Endothelial cell of umbilical vein (primary cell): ENCODE results near the gene KCNQ2. TPM values are rescaled to one million over a fixed set of nuclear protein-coding genes. Genes with fewer than 3 reads are reported as not detected.

ENCODE experiments used
- BruUV-seq: library from RNA; stranded (reverse); fragments of 400-500 nt; replicated peaks from 2 replicates; lab custom pipeline; 2021; lab: Mats Ljungman, UMichigan
- CTCF ChIA-PET: fragments of 300-600, 350-600 bp; sonication (Branson Sonifier 250); formaldehyde crosslinking; loops from one replicate; lab custom pipeline; 2021; ENCODE audit warnings: antibody characterized with exemption, inconsistent platforms; lab: Charles Lee
- POLR2A ChIA-PET: fragments of 300-600, 350-600 bp; sonication (Branson Sonifier 250); formaldehyde crosslinking; loops from one replicate; lab custom pipeline; 2021; ENCODE audit warnings: antibody characterized with exemption, inconsistent platforms; lab: Charles Lee
- DNase-seq: peaks from one replicate; pipeline ENCODE4 v3.0.0-alpha.2; 2011; ENCODE audit warnings: low read depth, low spot score
- FAIRE-seq: peaks from 2 replicates; lab custom pipeline; 2011; peaks lifted over from hg19 to GRCh38; lab: Jason Lieb, UNC
- H2AFZ ChIP-seq: 2 replicates; pipeline ENCODE4 v1.6.0; 2012; ENCODE audit warnings: low read depth, low read length, control low read depth, inconsistent platforms
- H3K27ac ChIP-seq: 2 replicates; pipeline ENCODE4 v1.5.1; 2011; ENCODE audit warnings: low read depth, mild to moderate bottlenecking, control low read depth, low read length, moderate library complexity; ENCODE audit not compliant: insufficient read depth
- H3K27me3 ChIP-seq, 2 experiments: 2 replicates each; pipeline versions ENCODE4 v1.6.0 to v1.6.1; 2011; ENCODE audit warnings: low read length in 2 of 2, mixed read lengths in 1 of 2; ENCODE audit not compliant: control insufficient read depth in 2 of 2, insufficient read depth in 2 of 2
- H3K36me3 ChIP-seq, 2 experiments: 2 replicates in 1 of 2; 3 replicates in 1 of 2; pipeline ENCODE4 v1.5.1; 2011; ENCODE audit warnings: low read length in 2 of 2, mild to moderate bottlenecking in 1 of 2, moderate library complexity in 1 of 2; ENCODE audit not compliant: control insufficient read depth in 2 of 2, insufficient read depth in 2 of 2; ENCODE audit errors: extremely low read depth in 1 of 2
- H3K4me1 ChIP-seq: 3 replicates; pipeline ENCODE4 v1.5.1; 2011; ENCODE audit warnings: mild to moderate bottlenecking, low read length; ENCODE audit not compliant: control insufficient read depth, insufficient read depth; ENCODE audit errors: extremely low read depth
- H3K4me2 ChIP-seq: 2 replicates; pipeline ENCODE4 v1.6.1; 2011; ENCODE audit warnings: low read length, control low read depth, mixed read lengths; ENCODE audit not compliant: insufficient read depth
- H3K4me3 ChIP-seq, 3 experiments: fragments of 200-600 bp in 1 of 3; sonication (generic), shearing (Covaris generic) in 1 of 3; replicated peaks in 1 of 3; 2 replicates each; pipeline ENCODE4 v1.5.1; 2011 to 2016; ENCODE audit warnings: control low read depth in 3 of 3, low read length in 3 of 3, mild to moderate bottlenecking in 2 of 3, inconsistent platforms in 1 of 3, low read depth in 1 of 3, moderate library complexity in 1 of 3; ENCODE audit not compliant: insufficient read depth in 1 of 3
- H3K79me2 ChIP-seq: 2 replicates; pipeline ENCODE4 v1.6.0; 2012; ENCODE audit warnings: low read length, inconsistent platforms; ENCODE audit not compliant: control insufficient read depth, insufficient read depth
- H3K9ac ChIP-seq: replicated peaks from 2 replicates; pipeline ENCODE3; 2011; ENCODE audit warnings: low read length, control low read depth; ENCODE audit not compliant: insufficient read depth; ENCODE audit errors: extremely low read depth
- H3K9me1 ChIP-seq: replicated peaks from 3 replicates; pipeline ENCODE4 v1.6.0; 2011; ENCODE audit warnings: mild to moderate bottlenecking, low read length; ENCODE audit not compliant: control insufficient read depth, insufficient read depth; ENCODE audit errors: extremely low read depth
- H3K9me3 ChIP-seq: replicated peaks from 2 replicates; pipeline ENCODE4 v1.5.1; 2012; ENCODE audit warnings: low read length, inconsistent platforms; ENCODE audit not compliant: control insufficient read depth, insufficient read depth
- H4K20me1 ChIP-seq: replicated peaks from 2 replicates; pipeline ENCODE3; 2011; ENCODE audit warnings: mild to moderate bottlenecking, low read length; ENCODE audit not compliant: control insufficient read depth, insufficient read depth; ENCODE audit errors: extremely low read depth
- CTCF ChIP-seq, 2 donors: IDR thresholded peaks; 1 replicate in 1 of 2; 2 replicates in 1 of 2; pipeline ENCODE4 v1.5.1; 2011; ENCODE audit warnings: low read length in 2 of 2, mild to moderate bottlenecking in 2 of 2, moderate library complexity in 2 of 2, control low read depth in 1 of 2, inconsistent platforms in 1 of 2, low read depth in 1 of 2; ENCODE audit not compliant: insufficient read depth in 1 of 2; ENCODE audit errors: extremely low read depth in 1 of 2
- EZH2 ChIP-seq: IDR thresholded peaks from 2 replicates; pipeline ENCODE4 v1.6.1; 2012; ENCODE audit warnings: borderline replicate concordance, low read depth, mild to moderate bottlenecking, moderate library complexity, low read length, inconsistent platforms; ENCODE audit not compliant: severe bottlenecking
- FOS ChIP-seq: IDR thresholded peaks from 2 replicates; pipeline ENCODE4 v1.6.1; 2011; ENCODE audit warnings: mild to moderate bottlenecking, low read length, moderate library complexity, borderline replicate concordance; ENCODE audit not compliant: insufficient read depth
- GATA2 ChIP-seq: IDR thresholded peaks from 2 replicates; pipeline ENCODE4 v1.7.0; 2011; ENCODE audit warnings: low read depth, mild to moderate bottlenecking, moderate library complexity, mixed read lengths, low read length; ENCODE audit not compliant: insufficient read length, insufficient read depth
- JUN ChIP-seq: IDR thresholded peaks from 2 replicates; pipeline ENCODE4 v1.6.1; 2011; ENCODE audit warnings: borderline replicate concordance, low read depth; ENCODE audit not compliant: insufficient read length, insufficient read depth
- MAX ChIP-seq: IDR thresholded peaks from 2 replicates; pipeline ENCODE4 v1.6.1; 2011; ENCODE audit not compliant: insufficient read depth, insufficient read length
- MYC ChIP-seq: IDR thresholded peaks from one replicate; pipeline ENCODE4 v1.6.1; 2011; ENCODE audit warnings: mild to moderate bottlenecking, low read depth, low read length
- POLR2A ChIP-seq: IDR thresholded peaks from 2 replicates; pipeline ENCODE4 v1.6.1; 2012; ENCODE audit warnings: low read depth, mild to moderate bottlenecking, control low read depth, low read length
- POLR2AphosphoS5 ChIP-seq: IDR thresholded peaks from 2 replicates; pipeline ENCODE4 v1.6.1; 2012; ENCODE audit warnings: low read depth, mild to moderate bottlenecking, control low read depth, low read length, moderate library complexity; ENCODE audit not compliant: insufficient read depth
- dilution Hi-C: fragments of 300-500 bp; cut with MboI; formaldehyde crosslinking; loops from one replicate; pipeline ENCODE4 v1.15.0; 2019; ENCODE audit warnings: low sequenced_read_pairs; ENCODE audit not compliant: extremely low pct_ligation_motif_present
- intact Hi-C: fragments of 100-400 bp; cut with micrococcal nuclease; formaldehyde crosslinking; loops from one replicate; pipeline ENCODE4 v1.10.0; 2022
- polyA plus RNA-seq, 4 experiments: library from polyadenylated mRNA; depleted of rRNA in 3 of 4; stranded (reverse) in 3 of 4; unstranded in 1 of 4; fragments of >200 nt; gene quantifications; 2 replicates each; pipeline versions ENCODE4 v1.2.1 to v1.2.3, GENCODE V29; 2011 to 2012; ENCODE audit warnings: missing spikeins in 1 of 4
- total RNA-seq: library from RNA; stranded (reverse); gene quantifications from 2 replicates; pipeline ENCODE4 v1.2.3, GENCODE V29; 2021

The KCNQ2 gene
- total and polyA plus RNA-seq, 2 donors (not counting 3 experiments of a cell fraction or from before 2014, with no cell fraction given), result not detected

GRCh38 chr20:63508072-63508768 is 35.8 kb upstream of the KCNQ2 start:
- BruUV-seq, result no TSS peak
- CTCF ChIA-PET, result interaction anchor here (1.9 kb wide), 1 partner anchor 12 kb away, joined by 8 read pairs; no protein-coding TSS in a partner anchor
- FAIRE-seq, result no peak

More at GRCh38 chr20:63508072-63508768, 35.8 kb upstream of the KCNQ2 start:
- no peaks in the 10 kb centered on the region for H3K79me2 ChIP-seq
- H2AFZ ChIP-seq, result no peak overlapping the region
- H3K36me3 ChIP-seq, result no peaks in the 10 kb centered on the region
- POLR2A ChIA-PET, result interaction anchor here (0.7 to 1.6 kb wide), 2 partner anchors 13 to 44 kb away, joined by 3 to 5 read pairs; partner anchors contain the start of gene PPDPF
- H3K9me1 ChIP-seq, result no peaks in the 10 kb centered on the region
- TF ChIP-seq EZH2 (no peak), MYC (no peak), POLR2AphosphoS5 (no peak), FOS (no peak), MAX (no peak), CTCF (IDR thresholded peaks at IDR 0.05; ENCODE audit: extremely low read depth in 1 of 2, insufficient read depth in 1 of 2, low read depth in 1 of 2, low read length in 2 of 2) (no peak), POLR2A (no peak), JUN (no peak), GATA2 (no peak)
- peaks cover 0 to 2% of the 10 kb centered on the region in 2 experiments for H3K27me3 ChIP-seq
- no peaks in the 10 kb centered on the region for H3K9me3 ChIP-seq
- dilution Hi-C loops, result no loop called here
- no peak overlapping the region for H3K4me3 ChIP-seq
- H3K9ac ChIP-seq, result no peak overlapping the region
- no peak overlapping the region for H3K4me2 ChIP-seq
- no peak for DNase-seq
- no peaks in the 10 kb centered on the region for H4K20me1 ChIP-seq
- intact Hi-C loops, result no loop called here
- H3K27ac ChIP-seq, result no peak overlapping the region
- no peaks in the 10 kb centered on the region for H3K4me1 ChIP-seq
